SK-N-SH treated with all-trans-retinoic acid at 6 μM for 48 hours (cell line): ENCODE results near the gene SH2D3A.
A peak's percentile ranks its signal among the peaks of the same experiment; 100 is the strongest.

Experiments
- ATAC-seq: fragments of 200-7000 bp; cut with Tn5 transposase; 3 replicates; pipeline ENCODE4 v1.9.1; 2020; ENCODE audit warnings: mild to moderate bottlenecking, moderate library complexity
- ARNTL ChIP-seq: fragments of 450-650 bp; formaldehyde crosslinking; IDR thresholded peaks from 2 replicates; pipeline ENCODE4 v1.5.0; 2020; ENCODE audit warnings: low read depth, mild to moderate bottlenecking, moderate library complexity, borderline replicate concordance
- CREB5 ChIP-seq: fragments of 250-450 bp; sonication (Bioruptor Pico); IDR thresholded peaks from 2 replicates; pipeline ENCODE4 v1.5.1; 2020; ENCODE audit warnings: low read depth, mild to moderate bottlenecking, moderate library complexity
- GLIS3 ChIP-seq: fragments of 250-450 bp; sonication (Bioruptor Pico); IDR thresholded peaks from 2 replicates; pipeline ENCODE4 v1.5.0; 2020; ENCODE audit warnings: mild to moderate bottlenecking, moderate library complexity
- ISL1 ChIP-seq: fragments of 250-450 bp; sonication (Bioruptor Pico); IDR thresholded peaks from 2 replicates; pipeline ENCODE4 v2.1.2; 2022; ENCODE audit warnings: mild to moderate bottlenecking, moderate library complexity
- OSR1 ChIP-seq: fragments of 250-450 bp; sonication (Bioruptor Pico); IDR thresholded peaks from 2 replicates; pipeline ENCODE4 v1.8.0; 2022; ENCODE audit warnings: moderate library complexity, mild to moderate bottlenecking, inconsistent platforms
- POU6F1 ChIP-seq: fragments of 250-450 bp; sonication (Bioruptor Pico); IDR thresholded peaks from 2 replicates; pipeline ENCODE4 v1.8.0; 2021; ENCODE audit warnings: low read depth, mild to moderate bottlenecking, moderate library complexity, borderline replicate concordance
- PPARA ChIP-seq: fragments of 250-450 bp; sonication (Bioruptor Pico); IDR thresholded peaks from 2 replicates; pipeline ENCODE4 v1.5.0; 2020; ENCODE audit warnings: mild to moderate bottlenecking, borderline replicate concordance
- SNAI2 ChIP-seq: fragments of 250-450 bp; sonication (Bioruptor Pico); IDR thresholded peaks from 2 replicates; pipeline ENCODE4 v1.5.0; 2020; ENCODE audit warnings: mild to moderate bottlenecking, moderate library complexity
- ZC3H10 ChIP-seq: fragments of 250-450 bp; sonication (Bioruptor Pico); IDR thresholded peaks from 2 replicates; pipeline ENCODE4 v1.5.1; 2021; ENCODE audit warnings: mild to moderate bottlenecking, moderate library complexity
- ZFP30 ChIP-seq: fragments of 450-650 bp; formaldehyde crosslinking; IDR thresholded peaks from 2 replicates; pipeline ENCODE4 v1.5.0; 2022; ENCODE audit warnings: mild to moderate bottlenecking, moderate library complexity
- ZNF565 ChIP-seq: fragments of 450-650 bp; formaldehyde crosslinking; conservative IDR thresholded peaks from 2 replicates; pipeline ENCODE4 v1.5.0; 2020; ENCODE audit warnings: low read depth, mild to moderate bottlenecking, moderate library complexity
- ZNF70 ChIP-seq: fragments of 450-650 bp; formaldehyde crosslinking; IDR thresholded peaks from 2 replicates; pipeline ENCODE4 v1.5.0; 2020; ENCODE audit warnings: mild to moderate bottlenecking, moderate library complexity
- ZNF8 ChIP-seq: fragments of 450-650 bp; formaldehyde crosslinking; IDR thresholded peaks from 2 replicates; pipeline ENCODE4 v1.5.0; 2020; ENCODE audit warnings: mild to moderate bottlenecking, moderate library complexity
- TF ChIP-seq, protein P1 (sequence below): fragments of 250-450 bp; sonication (Bioruptor Pico); IDR thresholded peaks from 2 replicates; pipeline ENCODE4 v1.8.0; 2020; ENCODE audit warnings: mild to moderate bottlenecking, moderate library complexity, borderline replicate concordance
- TF ChIP-seq, protein P2 (sequence below): fragments of 250-450 bp; sonication (Bioruptor Pico); IDR thresholded peaks from 2 replicates; pipeline ENCODE4 v1.5.0; 2020; ENCODE audit warnings: mild to moderate bottlenecking, moderate library complexity

SH2D3A gene

DNA sequence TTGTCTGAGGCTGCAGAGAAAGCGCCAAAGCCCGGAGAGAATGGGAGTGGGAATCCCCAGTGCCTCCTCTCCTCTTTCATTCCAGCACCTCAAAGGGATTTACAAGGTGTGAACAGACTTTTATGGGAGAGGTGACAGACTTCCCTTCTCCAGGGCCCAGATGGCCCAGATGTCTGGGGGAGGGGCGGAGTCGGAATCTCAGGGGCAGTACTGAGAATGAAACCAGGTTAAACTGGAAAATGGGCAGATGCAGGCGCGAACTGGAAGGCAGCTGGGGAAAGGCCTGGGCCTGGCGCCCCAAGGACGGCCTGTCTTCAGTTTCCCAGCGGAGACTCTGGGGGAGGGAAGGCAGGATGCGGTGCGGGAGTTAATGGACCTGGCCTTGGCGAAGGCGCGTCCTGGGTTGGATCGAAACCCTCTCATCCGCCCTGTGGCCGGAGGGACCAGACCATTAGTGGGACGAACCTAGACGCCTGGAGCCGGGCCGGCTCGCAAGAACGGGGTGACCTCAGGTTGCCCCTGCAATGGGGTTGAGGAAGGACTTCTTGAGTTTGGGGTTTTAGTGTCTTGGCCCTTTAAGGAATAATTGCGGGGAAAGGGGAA, 28.3 kb downstream of the SH2D3A start (continued):
- TF ChIP-seq, protein P1, sequence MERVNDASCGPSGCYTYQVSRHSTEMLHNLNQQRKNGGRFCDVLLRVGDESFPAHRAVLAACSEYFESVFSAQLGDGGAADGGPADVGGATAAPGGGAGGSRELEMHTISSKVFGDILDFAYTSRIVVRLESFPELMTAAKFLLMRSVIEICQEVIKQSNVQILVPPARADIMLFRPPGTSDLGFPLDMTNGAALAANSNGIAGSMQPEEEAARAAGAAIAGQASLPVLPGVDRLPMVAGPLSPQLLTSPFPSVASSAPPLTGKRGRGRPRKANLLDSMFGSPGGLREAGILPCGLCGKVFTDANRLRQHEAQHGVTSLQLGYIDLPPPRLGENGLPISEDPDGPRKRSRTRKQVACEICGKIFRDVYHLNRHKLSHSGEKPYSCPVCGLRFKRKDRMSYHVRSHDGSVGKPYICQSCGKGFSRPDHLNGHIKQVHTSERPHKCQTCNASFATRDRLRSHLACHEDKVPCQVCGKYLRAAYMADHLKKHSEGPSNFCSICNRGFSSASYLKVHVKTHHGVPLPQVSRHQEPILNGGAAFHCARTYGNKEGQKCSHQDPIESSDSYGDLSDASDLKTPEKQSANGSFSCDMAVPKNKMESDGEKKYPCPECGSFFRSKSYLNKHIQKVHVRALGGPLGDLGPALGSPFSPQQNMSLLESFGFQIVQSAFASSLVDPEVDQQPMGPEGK, result no peak
- TF ChIP-seq OSR1 (no peak), ARNTL (no peak)

GRCh38 chr19:6737873-6738786, 29.1 kb downstream of the SH2D3A start:
- TF ChIP-seq ZC3H10 (CRISPR knock-in tag) (no peak), SNAI2 (CRISPR knock-in tag) (no peak), ZFP30 (CRISPR knock-in tag) (no peak), ZNF565 (no peak), ZNF70 (CRISPR knock-in tag) (no peak), ISL1 (no peak), CREB5 (no peak), GLIS3 (CRISPR knock-in tag) (no peak), PPARA (CRISPR knock-in tag) (no peak), POU6F1 (CRISPR knock-in tag) (no peak), ZNF8 (CRISPR knock-in tag) (no peak)
- TF ChIP-seq, protein P2, sequence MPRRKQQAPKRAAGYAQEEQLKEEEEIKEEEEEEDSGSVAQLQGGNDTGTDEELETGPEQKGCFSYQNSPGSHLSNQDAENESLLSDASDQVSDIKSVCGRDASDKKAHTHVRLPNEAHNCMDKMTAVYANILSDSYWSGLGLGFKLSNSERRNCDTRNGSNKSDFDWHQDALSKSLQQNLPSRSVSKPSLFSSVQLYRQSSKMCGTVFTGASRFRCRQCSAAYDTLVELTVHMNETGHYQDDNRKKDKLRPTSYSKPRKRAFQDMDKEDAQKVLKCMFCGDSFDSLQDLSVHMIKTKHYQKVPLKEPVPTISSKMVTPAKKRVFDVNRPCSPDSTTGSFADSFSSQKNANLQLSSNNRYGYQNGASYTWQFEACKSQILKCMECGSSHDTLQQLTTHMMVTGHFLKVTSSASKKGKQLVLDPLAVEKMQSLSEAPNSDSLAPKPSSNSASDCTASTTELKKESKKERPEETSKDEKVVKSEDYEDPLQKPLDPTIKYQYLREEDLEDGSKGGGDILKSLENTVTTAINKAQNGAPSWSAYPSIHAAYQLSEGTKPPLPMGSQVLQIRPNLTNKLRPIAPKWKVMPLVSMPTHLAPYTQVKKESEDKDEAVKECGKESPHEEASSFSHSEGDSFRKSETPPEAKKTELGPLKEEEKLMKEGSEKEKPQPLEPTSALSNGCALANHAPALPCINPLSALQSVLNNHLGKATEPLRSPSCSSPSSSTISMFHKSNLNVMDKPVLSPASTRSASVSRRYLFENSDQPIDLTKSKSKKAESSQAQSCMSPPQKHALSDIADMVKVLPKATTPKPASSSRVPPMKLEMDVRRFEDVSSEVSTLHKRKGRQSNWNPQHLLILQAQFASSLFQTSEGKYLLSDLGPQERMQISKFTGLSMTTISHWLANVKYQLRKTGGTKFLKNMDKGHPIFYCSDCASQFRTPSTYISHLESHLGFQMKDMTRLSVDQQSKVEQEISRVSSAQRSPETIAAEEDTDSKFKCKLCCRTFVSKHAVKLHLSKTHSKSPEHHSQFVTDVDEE (CRISPR knock-in tag), result no peak
- peak; percentile 50 for ATAC-seq

GRCh38 chr19:6737284-6737872, 29.9 kb downstream of the SH2D3A start, which contains the start of gene GPR108:
Gene GPR108 (minus strand): TSS chr19:6737580. CDS start chr19:6737576, 4 bp downstream.
- ATAC-seq, result peak; percentile 83
- no peak for TF ChIP-seq ZFP30 (CRISPR knock-in tag)

DNA sequence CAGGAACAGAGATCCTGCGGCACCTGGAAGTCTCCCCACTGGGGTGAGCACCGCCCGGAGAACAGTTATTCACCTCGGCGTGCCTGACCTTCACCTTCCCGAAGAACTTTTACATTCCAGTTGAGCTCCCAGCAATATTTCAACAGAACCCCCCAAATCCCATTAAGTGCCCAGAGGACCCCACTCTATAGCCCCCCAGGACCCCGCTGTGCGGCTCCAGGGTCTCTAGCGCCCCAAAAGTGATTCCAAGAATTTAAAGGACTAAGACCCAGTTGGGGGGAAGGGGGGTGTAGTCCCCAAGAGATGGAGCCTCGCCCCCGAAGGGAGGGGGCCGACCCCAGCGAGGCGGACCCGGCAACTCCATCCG, 30.3 kb downstream of the SH2D3A start:
- ATAC-seq, result peak; percentile 4
- TF ChIP-seq ZC3H10 (CRISPR knock-in tag) (no peak), SNAI2 (CRISPR knock-in tag) (no peak), PPARA (CRISPR knock-in tag) (no peak), POU6F1 (CRISPR knock-in tag) (no peak), ARNTL (no peak), OSR1 (no peak), GLIS3 (CRISPR knock-in tag) (no peak)
- TF ChIP-seq, protein P1, result peak; percentile 43; the same call in 1 of the 2 replicates
